Measurements from ENCODE around the gene MNDA.

MNDA gene

GRCh38 chr1:158830904-158831507 is at the start of gene MNDA:
Gene MNDA, plus strand, starts transcription at chr1:158831351. Its CDS starts 10,803 bp downstream, at chr1:158842154.
- DNase-seq (ENCODE audit: low read depth, low spot score) = no peak

DNA sequence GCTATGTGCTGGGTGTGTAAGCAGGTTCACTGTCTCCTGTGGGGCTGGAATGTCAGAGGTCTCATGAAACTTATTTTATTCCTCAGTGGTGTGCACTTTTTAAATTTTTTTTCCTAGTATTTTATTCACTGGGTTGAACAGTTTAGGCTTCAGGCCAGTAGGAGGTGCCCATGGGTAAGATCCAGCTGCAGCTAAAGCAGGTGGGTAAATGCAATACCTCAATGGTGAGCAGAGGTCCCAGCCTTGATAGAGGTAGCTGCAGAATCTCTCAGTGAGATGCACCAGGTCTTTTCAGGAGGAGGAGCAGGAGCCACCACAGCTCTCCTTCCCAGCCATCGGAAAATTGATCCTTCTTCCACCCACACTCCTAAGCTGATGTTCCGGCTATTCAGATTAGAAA is 37.5 kb upstream of the MNDA start:
- DNase-seq (ENCODE audit: low read depth, low spot score) = no peak

DNA sequence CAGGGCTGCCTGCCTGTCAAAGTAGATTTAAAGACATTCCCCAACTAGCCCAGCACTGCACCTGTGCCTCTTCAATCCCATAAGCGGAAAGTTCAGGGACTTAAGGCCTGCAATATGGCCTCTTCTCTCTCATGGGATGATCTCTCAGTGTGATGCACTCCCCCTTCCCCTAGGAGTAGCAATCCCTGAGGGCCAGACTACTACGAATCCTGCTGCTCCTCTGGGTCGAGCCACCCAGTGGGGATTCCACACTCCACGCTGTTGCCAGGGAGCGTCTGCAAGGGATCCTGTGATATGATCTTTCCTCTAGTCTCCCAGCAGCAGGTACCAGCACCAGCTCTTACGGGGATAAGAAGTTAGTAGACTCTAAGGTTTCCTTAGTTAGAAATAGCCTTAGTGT is 36.9 kb upstream of the MNDA start:
- DNase-seq (ENCODE audit: low read depth, low spot score) = no peak

DNA sequence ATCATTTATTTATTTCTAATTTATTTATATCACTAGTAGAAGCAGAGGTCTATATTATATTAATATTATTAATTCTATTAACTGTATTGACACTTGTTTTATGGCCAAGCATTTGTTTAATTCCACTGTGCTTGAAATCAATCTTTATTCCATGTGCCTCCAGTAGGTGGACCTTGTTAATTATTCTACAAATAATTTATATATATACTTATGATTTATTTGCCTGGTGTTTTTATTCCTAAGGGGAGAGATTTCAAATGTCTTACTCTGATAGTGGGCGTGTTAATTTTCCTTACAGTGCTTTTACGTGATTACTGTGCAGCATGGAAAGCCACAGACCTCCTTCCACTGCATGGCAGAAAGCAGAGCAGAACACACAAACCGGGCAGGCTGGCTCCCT is 32.6 kb upstream of the MNDA start:
- DNase-seq (ENCODE audit: low read depth, low spot score) = no peak

DNA sequence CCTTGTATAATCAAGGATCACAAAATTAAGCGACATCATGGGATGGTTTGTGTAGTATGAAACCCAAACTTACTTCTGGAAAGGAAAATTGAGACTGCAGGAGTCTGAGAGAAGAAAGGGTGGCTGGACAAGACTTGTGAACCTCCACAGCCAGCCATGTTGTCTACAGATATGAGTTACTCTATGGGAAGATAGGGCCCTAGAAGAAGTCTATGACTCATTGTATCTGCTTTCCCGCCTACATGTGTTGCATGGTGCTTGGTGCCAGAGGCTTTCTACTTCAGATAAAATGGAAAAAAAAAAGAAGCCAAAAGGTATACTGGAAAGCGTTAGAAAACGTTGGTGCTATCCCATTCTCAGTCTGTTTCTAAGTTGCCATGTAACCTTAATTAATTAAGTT is 31.5 kb upstream of the MNDA start:
- DNase-seq (ENCODE audit: low read depth, low spot score) = no peak

DNA sequence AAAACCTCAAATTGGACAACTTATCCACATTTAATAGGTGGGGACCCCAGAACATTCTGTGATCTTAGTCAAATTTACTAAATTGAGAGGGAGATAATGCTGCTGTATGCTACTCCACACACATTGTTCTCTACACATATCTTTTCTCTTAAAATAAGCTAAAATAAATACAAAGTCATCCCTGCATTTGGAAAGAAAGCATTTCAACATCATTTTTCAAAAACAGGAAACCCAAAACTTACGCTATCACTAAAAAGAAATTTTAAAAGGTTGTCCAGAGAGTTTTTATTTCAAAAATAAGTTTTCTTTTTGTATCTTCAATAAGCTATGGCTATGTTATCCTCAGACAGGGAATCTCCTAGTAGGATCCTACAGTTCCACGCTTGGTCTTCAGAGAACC is 30.6 kb upstream of the MNDA start:
- DNase-seq (ENCODE audit: low read depth, low spot score) = no peak

DNA sequence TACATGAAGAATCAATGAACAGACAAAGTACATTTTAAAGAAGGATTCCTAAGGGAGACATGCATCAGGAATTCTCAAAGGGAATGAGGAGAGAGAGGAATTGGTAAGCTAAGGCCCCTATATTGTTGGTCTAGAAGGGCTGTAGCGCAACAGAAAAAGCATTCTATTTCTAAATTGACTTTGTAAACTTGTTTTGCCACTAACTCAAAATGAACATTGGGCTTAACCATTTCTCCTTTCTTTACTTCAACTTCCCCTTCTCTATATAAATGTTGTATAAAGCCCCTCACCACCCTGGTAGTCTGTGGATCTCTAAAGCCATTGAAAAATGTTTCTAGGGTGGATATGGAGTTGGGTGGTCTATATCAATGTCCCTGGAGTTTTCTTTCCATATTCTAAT is 29.8 kb upstream of the MNDA start:
- DNase-seq (ENCODE audit: low read depth, low spot score) = no peak

GRCh38 chr1:158803678-158804077 is 27.5 kb upstream of the MNDA start:
- DNase-seq (ENCODE audit: low read depth, low spot score) = no peak

DNA sequence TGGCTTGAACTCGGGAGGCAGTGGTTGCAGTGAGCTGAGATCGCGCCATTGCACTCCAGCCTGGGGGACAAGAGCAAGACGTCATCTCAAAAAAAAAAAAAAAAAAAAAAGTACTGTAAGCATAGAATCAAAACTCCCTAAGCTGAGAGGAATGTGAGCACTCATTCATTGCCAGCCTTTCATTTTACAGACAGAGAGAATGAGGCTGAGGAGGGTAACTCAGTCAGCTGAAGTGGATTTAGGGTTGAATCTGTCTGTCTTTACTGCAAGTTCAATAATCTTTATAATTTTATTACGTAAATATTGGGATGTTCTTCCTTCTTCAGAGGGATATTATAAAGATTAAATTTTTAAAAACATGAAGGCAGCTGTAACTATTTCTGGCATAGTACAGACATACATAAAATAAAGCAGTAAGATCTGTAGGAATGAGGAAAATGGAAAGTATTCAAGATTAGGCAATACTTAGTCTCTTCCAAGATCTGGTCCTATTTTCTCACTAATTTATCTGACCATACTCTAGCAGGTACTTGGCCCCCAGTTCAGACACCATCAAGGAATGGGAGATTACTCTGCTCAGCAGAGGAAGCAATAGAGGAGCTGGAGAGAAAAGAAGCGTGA is 24.1 kb upstream of the MNDA start:
- no peak for DNase-seq (ENCODE audit: low read depth, low spot score)

- DNase-seq (ENCODE audit: low read depth, low spot score) = no peak
Observed at GRCh38 chr1:158809256-158809655, 21.9 kb upstream of the MNDA start.

DNA sequence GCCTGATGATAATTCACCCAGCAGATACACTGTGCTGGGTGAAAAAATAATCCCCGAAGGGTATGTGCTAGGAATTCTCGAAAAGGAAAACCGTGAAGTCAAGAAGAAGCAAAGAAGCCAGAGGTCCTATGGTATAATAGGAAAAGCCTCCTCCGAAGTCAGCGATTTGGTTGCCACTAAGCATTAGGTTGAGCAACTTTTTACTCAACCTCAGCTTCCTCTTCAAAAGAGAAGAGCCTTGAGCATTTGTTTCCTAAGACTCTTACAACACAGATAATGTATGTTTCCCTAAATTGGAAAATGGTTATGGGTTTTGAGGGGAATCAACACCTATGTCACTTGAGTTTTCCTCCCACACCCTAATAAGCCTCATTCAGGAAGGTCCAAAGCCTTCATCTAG is 21.3 kb upstream of the MNDA start:
- DNase-seq (ENCODE audit: low read depth, low spot score) = no peak

GRCh38 chr1:158810311-158810710 is 20.8 kb upstream of the MNDA start:
- no peak for DNase-seq (ENCODE audit: low read depth, low spot score)

DNA sequence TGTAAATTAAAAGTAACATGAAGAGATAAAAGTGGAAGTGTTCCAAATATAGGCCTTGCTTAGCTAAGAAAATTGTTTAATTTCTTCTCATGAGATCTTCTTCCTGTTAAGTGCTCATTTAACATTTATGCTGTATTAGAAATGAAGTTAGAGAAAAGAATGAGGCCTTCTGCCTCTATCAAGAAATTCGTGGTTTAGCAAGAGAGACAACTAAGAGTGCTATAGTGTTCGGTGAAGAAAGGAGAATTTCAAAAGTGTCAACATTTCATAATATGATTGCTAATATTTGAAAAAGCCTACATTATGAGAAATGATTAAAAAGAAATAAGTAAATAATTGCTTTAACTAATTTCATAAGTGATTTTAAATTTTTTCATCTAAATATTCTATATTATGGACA is 18.8 kb upstream of the MNDA start:
- no peak for DNase-seq (ENCODE audit: low read depth, low spot score)

- DNase-seq (ENCODE audit: low read depth, low spot score) = no peak
Observed at GRCh38 chr1:158813164-158813563, 18.0 kb upstream of the MNDA start.

DNA sequence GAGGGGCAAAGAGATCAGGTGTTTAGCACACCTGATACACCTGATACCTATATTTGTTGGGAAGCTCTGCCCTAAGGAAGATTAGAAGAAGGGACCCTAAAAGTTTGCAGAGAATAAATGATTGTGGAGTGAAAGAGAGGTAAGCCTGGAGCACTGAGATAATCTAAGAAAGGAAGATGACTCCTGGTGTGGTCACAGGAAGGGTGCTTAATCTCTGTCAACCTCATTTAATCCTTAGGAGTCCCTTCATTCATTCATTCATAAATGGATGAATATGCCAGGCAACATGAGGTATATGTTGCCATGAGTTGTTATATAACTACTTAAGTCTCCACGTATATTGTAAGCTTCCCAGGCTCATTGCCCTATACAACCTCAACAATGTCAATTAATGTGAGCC is 16.2 kb upstream of the MNDA start:
- DNase-seq (ENCODE audit: low read depth, low spot score) = no peak

GRCh38 chr1:158818560-158818959 is 12.6 kb upstream of the MNDA start:
- DNase-seq (ENCODE audit: low read depth, low spot score) = no peak

- no peak for DNase-seq (ENCODE audit: low read depth, low spot score)
Observed at GRCh38 chr1:158818975-158819431, 12.1 kb upstream of the MNDA start.

DNA sequence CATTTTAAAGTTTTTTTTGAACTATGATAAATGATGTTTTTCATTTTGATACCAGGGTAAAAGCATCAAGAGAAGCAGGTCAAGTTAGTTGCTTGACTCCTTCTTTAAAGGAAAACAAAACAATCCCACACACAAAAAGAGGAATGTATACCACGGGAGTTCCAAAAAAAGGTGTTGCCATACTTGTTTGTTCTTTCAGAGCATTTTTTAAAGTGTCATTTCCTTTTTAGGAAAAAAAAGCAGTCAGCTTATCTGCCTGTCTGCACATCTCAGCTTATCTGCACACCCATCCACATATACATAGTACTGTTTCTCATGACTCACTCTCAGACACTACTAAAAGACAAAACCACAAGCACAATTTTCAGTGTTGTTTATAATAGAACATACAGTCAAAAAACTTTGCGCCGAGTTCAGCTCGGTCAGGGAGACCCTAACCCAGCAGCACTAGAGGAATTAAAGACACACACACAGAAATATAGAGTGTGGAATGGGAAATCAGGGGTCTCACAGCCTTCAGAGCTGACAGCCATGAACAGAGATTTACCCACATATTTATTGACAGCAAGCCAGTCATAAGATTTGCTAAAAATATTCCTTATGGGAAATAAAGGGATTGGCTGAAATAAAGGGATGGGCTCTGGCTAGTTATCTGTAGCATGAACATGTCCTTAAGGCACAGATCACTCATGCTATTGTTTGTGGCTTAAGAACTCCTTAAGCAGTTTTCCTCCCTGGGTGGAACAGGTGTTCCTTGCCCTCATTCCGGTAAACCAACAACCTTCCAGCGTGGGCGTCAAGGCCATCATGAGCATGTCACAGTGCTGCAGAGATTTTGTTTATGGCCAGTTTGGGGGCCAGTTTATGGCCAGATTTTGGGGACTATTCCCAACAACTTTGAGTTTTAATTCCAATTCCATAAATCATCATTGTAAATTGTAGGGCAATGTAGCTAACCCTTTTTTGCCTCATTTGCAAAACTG is 11.4 kb upstream of the MNDA start:
- DNase-seq (ENCODE audit: low read depth, low spot score) = no peak

DNA sequence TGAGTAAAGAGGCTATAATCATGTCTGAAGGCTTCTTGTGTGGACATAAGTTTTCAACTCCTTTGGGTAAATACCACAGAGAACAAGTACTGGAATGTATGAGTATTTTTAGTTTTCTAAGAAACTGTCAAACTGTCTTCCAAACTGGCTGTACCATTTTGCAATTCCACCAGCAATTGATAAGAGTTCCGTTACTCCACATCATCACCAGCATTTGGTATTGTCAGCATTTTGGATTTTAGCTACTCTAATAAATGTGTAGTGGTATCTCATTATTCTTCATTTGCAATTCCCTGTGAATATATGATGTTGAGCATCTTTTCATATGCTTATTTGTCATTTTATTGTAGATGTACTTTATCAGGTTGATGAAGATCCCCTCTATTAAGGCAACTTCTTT is 9.4 kb upstream of the MNDA start:
- DNase-seq (ENCODE audit: low read depth, low spot score) = no peak

- DNase-seq (ENCODE audit: low read depth, low spot score) = no peak
Observed at GRCh38 chr1:158830074-158830677, 975 bp upstream of the MNDA start.

DNA sequence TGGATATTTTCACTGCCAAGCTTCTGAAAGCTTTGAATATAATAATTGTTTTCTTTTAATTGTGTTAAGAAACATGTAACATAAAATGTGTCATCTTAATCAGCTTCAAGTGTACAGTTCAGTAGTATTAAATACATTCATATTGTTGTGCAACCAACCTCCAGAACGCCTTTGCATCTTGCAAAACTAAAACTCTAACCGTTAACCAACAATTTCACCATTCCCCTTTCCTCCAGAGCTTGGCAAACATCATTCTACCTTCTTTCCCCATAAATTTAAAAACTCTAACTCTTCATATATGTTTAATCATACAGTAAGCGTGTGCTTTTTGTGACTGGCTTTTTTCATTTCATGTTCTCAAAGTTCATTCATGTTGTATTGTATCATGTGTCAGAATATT is 2.1 kb downstream of the MNDA start:
- DNase-seq (ENCODE audit: low read depth, low spot score) = no peak

DNA sequence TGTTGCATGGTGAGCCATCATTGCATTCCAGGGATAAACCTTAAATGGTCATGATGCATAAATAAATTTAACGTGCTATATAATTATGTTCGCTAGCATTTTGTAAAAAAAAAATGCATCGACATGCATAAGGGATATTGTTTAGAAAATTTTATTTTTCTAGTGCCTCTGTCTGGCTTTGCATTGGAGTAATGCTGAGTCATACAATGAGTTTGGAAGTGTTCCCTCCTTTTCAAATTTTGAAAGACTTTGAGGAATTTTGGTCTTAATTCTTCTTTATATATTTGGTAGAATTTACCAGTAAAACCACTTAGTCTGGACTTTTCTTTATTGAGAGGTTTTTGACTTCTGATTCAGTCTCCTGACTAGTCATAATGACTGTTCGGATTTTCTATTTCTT is 4.9 kb downstream of the MNDA start:
- no peak for DNase-seq (ENCODE audit: low read depth, low spot score)
